Measurements from ENCODE around the gene LRTM1.
A peak's percentile ranks its signal among the peaks of the same experiment; 100 is the strongest.

LRTM1 gene

GRCh38 chr3:54873059-54874010 lies 54.5 kb downstream of the LRTM1 start:
- no peak overlapping the region for H3K27ac Mint-ChIP-seq
- peaks cover 75% of the 10 kb centered on the region for H3K4me1 Mint-ChIP-seq
- no peaks in the 10 kb centered on the region for H3K9me3 Mint-ChIP-seq
- peaks cover 7% of the 10 kb centered on the region for H3K27me3 Mint-ChIP-seq (ENCODE audit: low read depth, poor library complexity)
- TF ChIP-seq CTCF (IDR thresholded peaks at IDR 0.05) = no peak
- no peak for DNase-seq
- H3K4me3 Mint-ChIP-seq = no peak overlapping the region
- H3K36me3 Mint-ChIP-seq (ENCODE audit: low read depth) = no peaks in the 10 kb centered on the region

GRCh38 chr3:54871867-54872266 lies 56.0 kb downstream of the LRTM1 start:
- DNase-seq = no peak
- Mint-ChIP-seq H3K9me3 (no peaks in the 10 kb centered on the region), H3K27me3 (ENCODE audit: low read depth, poor library complexity) (peaks cover 7% of the 10 kb centered on the region), H3K4me3 (no peak overlapping the region), H3K36me3 (ENCODE audit: low read depth) (no peaks in the 10 kb centered on the region), H3K27ac (no peak overlapping the region), H3K4me1 (peaks cover 62% of the 10 kb centered on the region)
- TF ChIP-seq CTCF (IDR thresholded peaks at IDR 0.05) = no peak

GRCh38 chr3:54870423-54870822 lies 57.4 kb downstream of the LRTM1 start:
- Mint-ChIP-seq H3K36me3 (ENCODE audit: low read depth) (no peaks in the 10 kb centered on the region), H3K4me1 (peaks cover 55% of the 10 kb centered on the region), H3K27ac (no peak overlapping the region), H3K9me3 (no peaks in the 10 kb centered on the region), H3K4me3 (no peak overlapping the region), H3K27me3 (ENCODE audit: low read depth, poor library complexity) (peaks cover 7% of the 10 kb centered on the region)
- TF ChIP-seq CTCF (IDR thresholded peaks at IDR 0.05) = peak; percentile 41
- DNase-seq = no peak

Data from nephron progenitor cell (in vitro differentiated cells).